HG03064 (cell line): ENCODE results near the gene RHCE.
"Not testable (repeated sequence)": the region's sequence is repeated elsewhere in the genome, so short reads cannot be mapped to it uniquely, and the experiment has no call there.

ENCODE experiments used
- ATAC-seq: cut with Tn5 transposase; IDR thresholded peaks from one replicate; pipeline ENCODE4 v1.9.1; 2021; ENCODE audit warnings: low read depth; ENCODE audit not compliant: unreplicated experiment

Gene RHCE

DNA sequence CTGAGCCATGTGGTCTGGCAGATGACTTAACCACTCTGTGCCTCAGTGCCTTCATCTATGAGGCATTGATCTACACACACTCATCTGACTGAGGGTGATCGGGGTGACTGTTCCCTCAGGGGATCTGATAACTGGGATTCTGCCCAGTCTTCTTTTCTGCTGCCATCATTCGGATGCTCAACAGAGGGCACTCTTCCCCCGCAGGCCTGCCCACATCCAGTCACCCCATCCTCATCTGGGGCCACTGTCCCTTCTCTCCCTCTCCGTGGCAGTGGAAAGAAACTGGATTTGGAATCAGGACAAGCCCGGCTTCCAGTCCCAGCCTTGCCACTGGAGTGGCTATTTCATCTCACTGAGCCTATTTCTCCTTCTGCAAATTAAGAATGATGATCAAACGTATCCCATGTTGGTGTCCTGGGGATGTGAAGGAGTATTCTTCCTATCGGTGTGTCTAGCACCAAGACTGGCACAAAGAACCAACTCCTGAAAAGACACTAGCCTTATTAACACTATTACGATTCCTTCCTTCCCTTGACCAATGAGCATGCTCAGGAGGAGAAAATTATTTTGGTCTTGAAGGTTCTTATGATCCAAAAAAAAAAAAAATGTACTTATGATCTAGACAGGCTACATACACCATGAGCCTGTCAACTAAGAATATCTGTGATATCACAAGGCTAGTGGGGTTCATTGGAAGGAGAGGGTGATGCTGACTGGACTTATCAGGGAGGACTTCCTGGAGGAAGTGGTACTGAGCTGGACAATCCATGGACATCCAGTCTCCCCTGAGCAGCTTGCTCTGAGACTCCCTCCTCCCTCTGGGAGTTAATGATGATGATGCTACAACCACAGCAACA, 17.4 kb downstream of the RHCE start:
- ATAC-seq: not testable (repeated sequence)

DNA sequence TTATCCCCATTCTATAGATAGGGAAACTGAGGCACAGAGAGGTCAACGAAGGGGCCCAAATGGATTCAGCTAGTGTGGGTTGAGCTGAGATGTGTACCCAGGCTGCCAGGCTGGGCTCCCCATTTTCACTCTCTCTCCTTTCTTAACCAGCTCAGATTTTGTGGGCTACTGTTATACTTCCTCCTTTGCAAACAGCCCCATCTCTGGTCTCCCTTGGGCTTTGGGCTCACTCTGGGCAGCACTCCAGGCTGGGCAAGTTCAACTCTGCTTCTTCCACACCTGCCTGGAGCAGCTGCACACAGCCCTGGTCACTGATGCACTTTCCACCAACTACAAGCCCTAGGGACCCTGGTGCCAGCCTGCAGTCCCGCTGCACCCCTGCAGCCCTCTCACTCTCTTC, 22.5 kb downstream of the RHCE start:
- ATAC-seq: not testable (repeated sequence)

DNA sequence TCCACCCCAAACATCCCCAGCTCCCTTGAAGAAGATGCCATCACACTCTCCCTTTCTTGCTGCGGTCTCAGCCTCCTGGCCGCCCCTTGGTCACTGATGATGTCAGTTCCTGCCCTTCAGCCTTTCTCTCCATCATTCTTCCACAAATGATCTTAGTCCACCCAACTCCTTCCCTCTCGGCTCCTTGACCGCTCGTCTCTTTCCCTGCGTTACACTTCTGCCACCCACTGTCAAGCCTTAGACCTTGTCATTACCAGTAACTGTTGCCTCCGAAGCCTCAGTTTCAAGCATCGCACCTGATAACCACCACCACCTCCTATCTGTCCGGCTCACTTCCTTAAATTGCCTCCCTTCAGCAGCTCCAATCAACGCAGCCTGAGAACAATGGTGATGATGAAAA, 23.1 kb downstream of the RHCE start:
- not testable (repeated sequence) for ATAC-seq

DNA sequence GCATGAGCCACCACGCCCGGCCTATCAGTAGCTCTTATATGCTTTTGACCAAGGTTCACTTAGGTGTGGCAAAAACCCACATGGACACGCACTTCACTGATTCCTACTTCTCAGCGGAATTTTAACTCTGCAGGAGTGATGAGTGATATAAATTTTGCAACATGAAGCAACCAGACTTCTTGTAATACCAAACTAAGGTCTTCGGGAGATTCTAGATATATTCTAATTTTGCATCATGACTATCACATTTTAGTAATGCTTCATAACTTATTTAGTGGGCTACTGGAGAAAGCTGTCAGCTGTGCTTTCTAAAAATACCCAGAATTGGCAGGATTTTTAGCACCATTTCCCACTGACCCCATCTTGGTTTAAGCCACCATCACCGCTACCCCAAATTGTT, 27.8 kb downstream of the RHCE start:
- ATAC-seq: no peak

DNA sequence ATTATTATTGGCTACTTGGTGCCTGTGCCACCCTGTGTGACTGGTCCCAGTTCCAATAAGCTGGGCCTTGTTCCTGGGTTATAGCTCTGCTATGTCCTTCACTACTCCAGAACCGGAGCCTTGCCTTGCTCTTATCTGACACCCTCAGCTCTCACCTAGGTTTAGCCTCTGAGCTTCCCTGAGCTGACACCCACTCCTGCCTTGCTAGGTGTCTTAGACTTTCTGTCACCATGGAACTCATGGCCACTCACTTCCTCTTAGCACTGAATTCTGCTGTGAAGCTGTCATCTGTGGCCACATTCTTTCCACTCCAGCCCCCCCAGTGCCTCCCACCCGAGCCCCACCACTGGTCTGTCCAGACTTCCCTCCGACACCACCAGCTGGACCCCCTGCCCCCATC, 30.9 kb downstream of the RHCE start:
- not testable (repeated sequence) for ATAC-seq

DNA sequence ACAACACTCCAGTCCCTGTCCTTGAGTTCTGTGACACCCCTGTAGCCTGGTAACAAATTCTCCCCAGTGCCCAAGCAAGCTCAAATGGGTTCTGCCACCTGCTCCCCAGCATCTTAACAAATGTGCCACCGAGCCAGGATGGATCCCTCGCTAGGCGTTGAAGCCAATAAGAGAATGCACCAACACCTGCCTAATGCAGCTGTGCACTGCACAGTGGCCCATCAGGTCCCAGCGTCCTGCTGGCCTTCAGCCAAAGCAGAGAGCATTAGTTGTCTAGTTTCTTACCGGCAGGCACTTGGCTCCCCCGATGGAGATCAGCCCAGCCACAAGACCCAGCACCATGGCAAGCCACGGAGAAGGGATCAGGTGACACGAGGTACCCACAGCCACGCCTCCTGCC, 31.9 kb downstream of the RHCE start:
- not testable (repeated sequence) for ATAC-seq

DNA sequence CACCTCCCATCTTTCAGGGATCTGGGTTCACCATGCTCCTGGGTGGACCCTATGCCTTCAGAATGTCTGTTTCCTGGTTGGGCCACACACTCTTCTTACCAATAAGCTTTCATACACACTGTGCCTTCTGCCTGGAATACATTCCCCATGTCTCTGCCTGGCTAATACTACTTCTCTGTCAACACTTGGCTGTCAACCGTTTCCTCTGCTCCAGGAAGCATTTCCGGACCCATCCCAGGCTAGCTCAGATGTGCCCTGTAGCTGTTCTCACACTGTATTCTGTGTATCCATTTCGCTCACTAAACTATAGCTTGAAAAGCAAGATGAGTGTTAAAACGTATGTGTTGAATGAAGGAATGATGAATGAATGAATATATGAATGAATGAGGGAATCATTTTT, 33.5 kb downstream of the RHCE start:
- not testable (repeated sequence) for ATAC-seq

DNA sequence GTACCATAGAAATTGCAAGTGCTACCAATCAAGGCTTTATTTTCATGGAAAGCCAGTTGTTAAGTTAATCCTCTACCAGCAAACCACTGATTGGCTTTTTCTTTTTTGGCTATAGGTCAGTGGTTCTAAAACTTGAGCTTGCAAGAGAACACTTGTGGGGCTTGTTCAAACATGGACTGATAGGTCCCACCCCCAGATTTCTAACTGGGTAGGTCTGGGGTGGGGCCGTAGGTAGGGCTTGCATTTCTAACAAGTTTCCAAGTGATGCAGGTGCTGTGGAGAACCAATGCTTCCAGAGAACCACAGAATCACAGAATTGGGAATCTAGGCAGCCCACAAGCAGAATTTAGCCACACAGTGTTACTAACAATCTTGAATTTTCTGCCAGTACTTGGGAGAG, 36.8 kb downstream of the RHCE start:
- not testable (repeated sequence) for ATAC-seq

DNA sequence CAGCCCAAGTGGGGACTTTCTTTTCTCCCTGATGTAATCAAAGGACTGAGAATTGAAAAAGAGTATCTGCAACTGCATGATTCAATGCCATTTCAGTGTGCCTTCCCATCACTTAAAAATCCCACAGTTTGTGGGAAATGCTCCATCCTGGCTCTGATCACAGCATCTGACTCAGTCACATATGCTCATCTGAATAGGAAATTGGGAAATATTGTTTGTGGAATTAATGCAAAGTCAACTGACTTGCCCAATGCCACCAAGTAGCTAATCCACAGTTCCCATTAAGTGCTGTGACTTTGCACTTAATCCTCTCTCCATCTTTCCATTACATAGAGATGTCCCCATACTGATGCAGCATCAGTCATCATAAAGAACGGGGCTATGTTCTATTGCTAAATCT, 37.5 kb downstream of the RHCE start:
- not testable (repeated sequence) for ATAC-seq

DNA sequence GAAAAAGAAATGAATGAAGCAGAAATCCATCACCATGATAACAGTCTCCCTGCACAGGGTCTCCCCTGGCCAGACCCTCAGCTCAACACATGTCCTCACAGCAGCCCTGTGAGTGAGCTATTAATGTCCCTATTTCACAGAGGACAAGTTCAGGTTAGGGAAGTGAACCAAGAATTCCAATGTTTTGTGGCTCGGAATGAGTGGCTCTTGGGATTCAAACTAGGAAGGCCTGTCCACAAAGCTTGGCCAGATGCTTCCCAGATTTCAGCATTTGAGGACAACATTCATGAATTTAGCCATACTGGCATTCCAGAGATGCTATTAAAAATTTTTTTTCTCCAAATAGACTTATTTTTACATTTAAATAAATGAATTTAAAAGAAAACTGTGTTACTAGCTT, 38.1 kb downstream of the RHCE start:
- ATAC-seq: not testable (repeated sequence)

DNA sequence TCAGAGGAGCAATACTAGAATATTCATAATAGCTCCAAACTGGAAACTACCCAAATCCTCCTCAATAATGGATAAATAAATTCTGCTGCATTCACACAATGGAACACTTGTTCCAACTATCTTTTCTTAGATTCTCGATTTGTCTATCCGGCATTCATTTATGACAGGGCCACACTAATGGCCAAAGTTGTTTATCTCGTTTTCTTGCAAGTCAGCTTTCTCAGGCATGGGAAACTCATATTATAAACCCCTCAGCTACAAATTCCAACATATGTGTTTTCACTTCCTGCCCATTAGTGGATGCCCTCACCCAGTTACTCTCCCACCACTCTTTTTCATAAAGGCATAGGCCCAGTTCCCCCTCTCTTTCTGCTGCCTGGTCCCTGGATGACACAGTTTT, 42.3 kb downstream of the RHCE start:
- not testable (repeated sequence) for ATAC-seq

DNA sequence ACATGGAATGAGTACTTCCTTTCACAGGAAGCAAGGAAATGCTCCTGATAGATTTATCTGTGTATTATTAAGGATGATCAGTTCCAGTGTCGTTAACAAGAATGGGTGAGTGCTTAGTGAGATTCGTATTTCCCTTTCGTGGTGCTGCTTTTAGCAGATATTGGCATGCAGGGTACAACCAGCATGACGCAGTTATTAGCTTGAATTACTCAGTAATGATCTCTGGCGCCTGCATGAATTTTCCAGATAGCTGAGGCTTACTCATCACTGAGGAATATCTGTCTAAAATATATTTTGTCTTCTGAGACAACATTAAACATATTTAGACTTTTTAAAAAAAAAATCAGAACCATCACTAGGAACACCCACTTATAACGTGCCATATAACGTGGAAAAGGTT, 48.9 kb downstream of the RHCE start:
- not testable (repeated sequence) for ATAC-seq

DNA sequence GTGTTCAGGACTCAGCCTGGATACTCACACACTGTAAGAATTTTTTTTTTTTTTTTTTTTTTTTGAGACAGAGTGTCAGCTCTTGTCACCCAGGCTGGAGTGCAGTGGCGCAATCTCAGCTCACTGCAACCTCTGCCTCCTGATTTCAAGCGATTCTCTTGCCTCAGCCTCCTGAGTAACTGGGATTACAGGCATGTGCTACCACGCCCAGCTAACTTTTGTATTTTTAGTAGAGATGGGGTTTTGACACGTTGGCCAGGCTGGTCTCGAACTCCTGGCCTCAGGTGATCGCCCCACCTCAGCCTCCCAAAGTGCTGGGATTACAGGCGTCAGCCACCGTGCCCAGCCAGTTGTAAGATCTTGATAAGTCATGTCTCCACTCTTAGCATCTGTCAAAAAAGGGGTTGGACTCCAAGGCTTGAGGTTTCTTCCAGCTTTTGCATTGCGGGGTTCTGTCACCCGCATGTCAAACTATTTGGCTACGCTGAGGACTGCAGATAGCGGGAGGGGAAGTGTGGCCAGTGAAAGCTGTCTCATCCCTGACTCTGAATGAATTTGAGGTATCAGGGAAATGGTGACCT, 50.8 kb downstream of the RHCE start:
- not testable (repeated sequence) for ATAC-seq

DNA sequence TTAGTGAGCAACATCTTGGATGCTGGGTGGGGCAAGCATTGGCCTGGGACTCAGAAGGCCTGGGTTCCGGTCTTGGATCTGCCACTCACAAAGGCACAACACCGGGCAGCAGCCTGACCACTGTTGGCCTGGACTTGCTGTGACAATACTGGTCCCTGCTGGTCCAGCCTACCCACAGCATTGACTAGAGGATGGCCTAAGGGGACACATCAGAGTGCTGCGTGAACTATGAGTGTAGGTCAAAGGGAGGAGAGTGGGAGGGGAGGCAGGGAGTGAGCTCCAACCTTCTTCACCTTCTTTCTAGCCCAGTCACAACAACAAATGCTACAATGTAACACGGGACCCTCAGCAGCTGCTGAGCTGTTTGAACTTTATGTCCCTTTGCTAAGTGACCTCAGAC, 51.4 kb downstream of the RHCE start:
- ATAC-seq: no peak

DNA sequence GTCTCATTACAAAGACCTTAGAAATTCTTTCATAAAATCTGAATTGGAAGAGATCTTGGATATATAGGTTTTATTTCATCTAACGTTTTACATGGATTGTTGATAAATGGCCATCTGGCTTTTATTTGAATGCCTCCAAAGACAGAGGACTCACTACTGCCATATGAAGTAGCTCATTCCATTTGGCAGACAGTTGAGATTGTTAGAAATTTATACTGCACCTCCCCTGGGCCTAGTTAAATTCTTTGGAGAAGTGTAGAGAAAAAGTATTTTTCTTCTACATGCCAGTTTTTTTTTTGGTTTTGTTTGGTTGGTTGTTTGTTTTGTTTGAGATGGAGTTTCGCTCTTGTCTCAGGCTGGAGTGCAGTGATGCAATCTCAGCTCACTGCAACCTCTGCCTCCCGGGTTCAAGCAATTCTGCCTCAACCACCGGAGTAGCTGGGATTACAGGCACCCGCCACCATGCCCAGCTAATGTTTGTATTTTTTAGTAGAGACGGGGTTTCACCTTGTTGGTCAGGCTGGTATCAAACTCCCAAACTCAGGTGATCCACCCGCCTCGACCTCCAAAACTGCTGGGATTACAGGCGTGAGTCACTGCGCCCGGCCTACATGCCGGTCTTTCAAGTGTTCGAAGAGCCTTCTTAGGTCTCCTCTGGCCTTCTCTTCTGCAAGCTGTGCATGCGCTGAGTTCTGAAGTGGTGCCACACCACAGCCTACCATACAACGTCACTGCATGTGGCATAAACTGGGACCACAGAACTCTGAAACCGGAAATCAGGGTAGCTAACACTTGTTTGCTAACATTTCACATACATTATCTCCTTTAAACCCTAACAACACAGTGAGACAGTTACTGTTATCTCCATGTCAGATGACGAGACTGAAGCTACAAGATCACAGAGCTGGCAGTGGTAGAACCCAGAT, 57.7 kb downstream of the RHCE start:
- not testable (repeated sequence) for ATAC-seq

DNA sequence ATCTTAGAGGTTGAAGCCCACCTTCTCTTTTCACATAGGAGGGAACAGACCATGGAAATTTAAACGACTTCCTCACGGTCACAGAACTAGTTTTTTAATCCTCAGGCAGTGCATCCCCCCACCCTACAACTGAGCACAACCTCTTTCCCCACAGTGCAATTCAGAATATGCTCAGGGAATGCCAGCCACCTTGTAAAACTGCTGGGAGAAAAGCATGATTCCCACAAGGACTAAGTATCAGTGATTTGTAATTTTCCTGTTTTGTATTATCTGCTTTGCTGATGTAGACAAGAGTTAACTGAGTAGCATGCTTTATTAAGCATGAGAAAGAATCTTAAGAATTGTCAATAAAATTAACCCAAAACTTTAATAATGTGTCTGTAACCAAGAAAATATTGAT, 58.7 kb downstream of the RHCE start:
- no peak for ATAC-seq

DNA sequence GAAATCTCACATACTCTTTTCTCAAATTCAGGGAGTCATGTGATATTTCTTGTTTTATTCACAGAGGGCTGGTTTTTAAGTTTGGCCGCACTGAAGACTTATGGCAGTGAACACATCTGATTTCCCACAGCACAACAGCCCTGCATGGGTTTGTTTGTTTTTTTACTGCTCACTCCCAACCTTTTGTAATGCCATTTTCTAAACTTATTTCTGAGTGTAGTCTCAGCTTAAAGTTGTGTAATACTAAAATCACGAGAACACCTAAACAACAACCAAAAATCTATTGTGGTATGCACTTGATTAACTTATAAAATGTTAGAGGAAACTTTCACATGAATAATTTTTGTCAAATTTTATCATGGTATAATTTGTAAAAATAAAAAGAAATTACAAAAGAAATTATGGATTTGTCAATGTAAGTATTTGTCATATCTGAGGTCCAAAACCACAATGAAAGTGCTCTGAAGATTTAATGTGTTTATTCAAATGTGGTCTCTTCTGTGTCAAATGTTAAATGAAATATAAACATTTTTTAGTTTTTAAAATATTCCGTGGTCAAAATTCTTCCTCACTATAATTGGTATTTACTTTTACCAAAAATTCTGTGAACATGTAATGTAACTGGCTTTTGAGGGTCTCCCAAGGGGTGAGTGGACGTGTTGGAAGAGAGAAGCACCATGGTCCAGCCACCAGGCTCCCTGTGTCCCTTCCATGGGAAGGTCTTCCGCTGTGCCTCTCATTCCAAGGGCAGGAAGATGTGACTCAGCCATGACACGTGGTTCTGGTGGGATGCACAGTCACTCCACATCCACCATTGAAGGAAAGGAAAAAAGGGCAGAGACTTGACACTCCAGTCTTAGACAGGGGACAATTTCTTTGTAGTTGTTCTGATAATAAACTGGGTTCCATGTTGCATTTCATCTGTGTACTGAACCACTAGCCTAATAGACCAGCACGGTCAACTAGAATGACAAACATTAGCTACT, 59.7 kb downstream of the RHCE start:
- no peak for ATAC-seq

DNA sequence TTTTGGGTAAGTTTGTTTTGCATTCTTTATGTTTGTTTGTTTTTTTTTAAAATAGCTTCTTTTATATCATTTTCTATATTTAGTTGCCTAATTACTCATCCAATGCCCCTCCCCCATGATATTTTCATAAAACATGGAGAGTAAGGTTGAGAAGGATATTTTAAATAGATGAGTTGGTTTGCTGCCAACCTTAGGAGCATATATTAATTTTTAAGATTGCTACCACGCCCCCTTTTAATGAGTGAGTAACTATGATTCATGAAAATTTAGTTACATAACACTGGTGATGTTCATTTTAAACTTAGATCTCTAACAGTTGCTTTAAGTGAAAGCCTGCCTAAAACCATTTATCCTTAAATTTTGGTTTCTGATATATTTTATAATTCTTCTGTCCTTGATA, 63.8 kb downstream of the RHCE start:
- no peak for ATAC-seq

DNA sequence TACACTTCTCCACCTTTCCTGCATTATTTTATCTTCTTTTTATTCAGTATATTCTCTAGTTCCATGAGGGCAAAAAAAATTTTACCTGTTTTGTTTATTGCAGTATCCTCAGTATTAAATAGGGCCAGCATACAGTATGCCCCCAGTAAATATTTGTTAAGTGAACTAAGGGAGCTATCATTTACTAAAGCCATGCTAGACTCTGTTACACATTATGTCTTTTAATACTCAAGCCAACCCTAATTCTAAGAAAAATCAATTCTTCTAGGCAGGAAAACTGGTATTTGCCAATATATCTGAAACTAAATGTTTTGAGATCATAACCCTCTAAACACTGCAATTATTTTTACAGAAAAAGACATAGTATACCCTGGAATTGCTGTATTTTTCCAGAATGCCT, 64.2 kb downstream of the RHCE start:
- ATAC-seq: no peak

DNA sequence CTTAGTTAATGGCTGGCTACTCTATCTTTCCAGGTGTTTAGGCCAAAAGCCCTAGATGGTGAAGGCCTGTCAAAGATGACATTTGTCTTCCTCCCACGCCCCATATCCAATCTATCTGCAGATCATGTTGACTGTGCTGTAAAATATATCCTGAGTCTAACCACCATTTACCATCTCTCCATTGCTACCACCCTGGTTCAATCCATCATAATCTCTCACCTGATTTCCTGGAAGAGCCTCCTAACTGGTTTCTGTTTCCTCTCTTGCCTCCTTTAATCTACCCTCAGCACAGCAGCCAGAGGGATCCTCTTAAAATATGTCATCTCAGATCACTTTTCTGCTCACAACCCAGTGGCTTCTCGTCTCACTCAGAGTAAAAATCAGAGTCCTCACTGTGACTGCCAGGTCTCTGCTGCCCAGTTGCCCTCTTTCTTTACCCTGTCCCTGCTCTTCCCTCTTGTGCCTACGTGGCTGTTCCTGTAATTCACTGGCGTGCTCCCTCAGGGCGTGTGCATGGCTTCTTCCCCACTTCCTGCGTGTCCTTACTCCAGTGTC, 64.7 kb downstream of the RHCE start:
- ATAC-seq: no peak
